Effector memory CD4-positive, alpha-beta T cell (primary cell): ENCODE data around the gene PPP1R1A.

Source experiments
- DNase-seq, 3 donors: peaks; one replicate each; pipeline ENCODE4 v3.0.0-alpha.2; 2020
- H3K27ac ChIP-seq: 2 replicates; pipeline ENCODE4 v1.7.0; 2013; ENCODE audit warnings: mild to moderate bottlenecking, low read length, moderate library complexity; ENCODE audit not compliant: insufficient read depth, poor library complexity, severe bottlenecking
- H3K27me3 ChIP-seq: replicated peaks from 2 replicates; pipeline ENCODE4 v1.7.0; 2013; ENCODE audit warnings: mild to moderate bottlenecking, low read length; ENCODE audit not compliant: insufficient read depth, control insufficient read depth, poor library complexity, severe bottlenecking
- H3K36me3 ChIP-seq: 2 replicates; pipeline ENCODE4 v1.7.0; 2013; ENCODE audit warnings: mild to moderate bottlenecking, low read length, moderate library complexity; ENCODE audit not compliant: control insufficient read depth, insufficient read depth
- H3K4me1 ChIP-seq: 2 replicates; pipeline ENCODE4 v1.7.0; 2013; ENCODE audit warnings: low read length, mild to moderate bottlenecking; ENCODE audit not compliant: control insufficient read depth, insufficient read depth, poor library complexity, severe bottlenecking
- H3K4me3 ChIP-seq: 2 replicates; pipeline ENCODE4 v1.7.0; 2013; ENCODE audit warnings: low read length, low read depth, mild to moderate bottlenecking; ENCODE audit not compliant: insufficient read depth, poor library complexity, severe bottlenecking
- H3K9me3 ChIP-seq: 2 replicates; pipeline ENCODE4 v1.7.0; 2013; ENCODE audit warnings: mild to moderate bottlenecking, low read length, moderate library complexity; ENCODE audit not compliant: control insufficient read depth

Gene PPP1R1A

DNA sequence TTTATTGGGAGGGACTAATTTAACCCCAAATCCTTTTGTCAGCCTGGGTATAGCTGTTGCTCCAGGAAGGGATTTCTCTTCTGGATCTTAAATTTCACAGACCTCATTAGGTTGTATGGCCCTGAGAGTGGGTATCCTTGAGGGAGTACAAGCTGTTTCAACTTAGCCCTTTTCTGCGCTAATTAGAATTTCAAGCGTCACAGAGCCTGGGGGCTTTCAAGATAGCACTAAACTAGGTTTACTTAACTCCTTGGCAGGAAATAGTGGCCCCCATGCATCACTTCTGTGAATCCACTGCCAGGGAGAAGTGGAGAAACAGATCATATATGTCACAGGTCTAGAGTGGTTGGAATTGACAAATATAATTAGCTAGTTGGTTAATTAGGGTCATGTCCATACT, 44.9 kb downstream of the PPP1R1A start:
- peaks cover 52% of the 10 kb centered on the region for H3K36me3 ChIP-seq
- no peak overlapping the region for H3K4me3 ChIP-seq
- no peaks in the 10 kb centered on the region for H3K9me3 ChIP-seq
- no peak overlapping the region for H3K27ac ChIP-seq
- no peaks in the 10 kb centered on the region for H3K27me3 ChIP-seq
- no peaks in the 10 kb centered on the region for H3K4me1 ChIP-seq
- DNase-seq, result no peak

DNA sequence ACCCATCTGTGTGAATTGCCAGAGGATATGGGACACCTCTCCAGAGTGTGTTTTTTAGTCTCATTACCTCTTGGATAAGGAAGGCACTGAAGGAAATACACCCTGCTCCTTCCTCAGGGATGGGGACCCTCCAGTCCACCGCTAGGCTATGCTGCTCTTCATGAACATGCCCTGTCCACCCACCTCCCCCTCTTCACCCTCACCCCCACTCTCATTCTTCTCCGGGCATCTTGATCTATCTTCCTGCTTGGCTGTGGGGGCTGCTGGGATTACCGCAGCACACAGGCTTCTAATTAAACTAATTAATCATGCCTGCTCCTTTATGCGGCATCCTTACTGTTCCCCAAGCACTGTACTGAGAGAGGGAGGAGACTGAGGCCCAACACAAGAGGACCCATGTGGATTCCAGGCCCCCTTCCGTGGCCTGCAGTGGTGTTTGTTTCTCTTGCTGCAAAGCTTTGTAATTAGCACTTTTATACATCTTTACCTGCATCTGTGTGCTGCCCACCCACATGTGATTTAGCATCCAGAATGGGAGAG, 46.6 kb downstream of the PPP1R1A start:
- no peak for DNase-seq
- H3K9me3 ChIP-seq, result no peaks in the 10 kb centered on the region
- peaks cover 69% of the 10 kb centered on the region for H3K36me3 ChIP-seq

DNA sequence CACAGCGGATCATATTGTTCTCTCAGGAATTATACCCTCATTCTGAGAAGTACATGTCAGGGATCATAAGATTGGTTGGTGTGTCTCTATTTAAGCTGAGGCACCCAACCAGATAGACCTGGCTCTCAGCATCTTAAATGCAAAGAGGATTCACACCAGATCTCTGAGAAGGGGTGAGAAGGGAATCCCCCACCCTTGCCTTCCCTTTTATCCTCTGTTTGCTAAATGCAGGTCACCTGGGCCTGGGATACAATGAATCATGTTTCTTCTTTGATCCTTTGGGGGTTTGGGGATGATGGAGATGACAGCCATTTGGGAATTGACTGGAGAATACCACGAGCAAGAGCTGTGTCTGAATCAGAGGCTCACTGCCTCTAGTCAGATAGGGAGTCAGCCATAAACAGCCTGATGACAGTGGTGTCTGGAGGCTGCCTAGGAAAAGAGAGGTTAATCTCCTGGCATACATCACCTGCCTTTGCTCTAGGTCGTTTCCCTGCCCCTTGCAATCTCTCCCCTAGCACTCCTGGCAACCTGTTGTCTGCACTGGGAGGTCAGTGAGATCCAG, 50.2 kb downstream of the PPP1R1A start:
- no peaks in the 10 kb centered on the region for H3K9me3 ChIP-seq
- no peaks in the 10 kb centered on the region for H3K4me1 ChIP-seq
- no peak overlapping the region for H3K27ac ChIP-seq
- H3K27me3 ChIP-seq, result no peaks in the 10 kb centered on the region
- peaks cover 98% of the 10 kb centered on the region for H3K36me3 ChIP-seq
- no peak for DNase-seq
- no peak overlapping the region for H3K4me3 ChIP-seq

More for the DNA sequence above, 46.6 kb downstream of the PPP1R1A start:
- H3K27ac ChIP-seq, result no peak overlapping the region
- H3K4me1 ChIP-seq, result no peaks in the 10 kb centered on the region
- no peak overlapping the region for H3K4me3 ChIP-seq
- H3K27me3 ChIP-seq, result no peaks in the 10 kb centered on the region

DNA sequence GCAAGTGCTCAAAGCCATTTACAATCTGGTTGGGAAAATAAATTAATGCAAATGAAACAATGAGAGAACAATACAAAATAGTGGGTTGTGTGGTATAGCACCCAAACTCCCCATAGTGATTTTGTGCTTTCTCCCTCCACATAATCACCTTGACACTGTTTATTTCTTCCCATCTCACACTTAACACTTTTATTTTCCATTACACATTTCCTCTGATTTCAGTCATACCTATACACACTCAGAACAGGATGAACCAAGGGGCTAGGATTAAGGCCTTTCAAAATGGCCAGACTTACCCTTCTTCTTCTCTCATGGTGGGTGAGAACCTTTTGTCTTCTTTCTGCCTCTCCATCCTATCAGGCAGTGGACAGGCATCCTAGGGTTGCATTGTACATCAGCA, 53.0 kb downstream of the PPP1R1A start:
- Histone ChIP-seq H3K9me3 (no peaks in the 10 kb centered on the region), H3K27me3 (no peaks in the 10 kb centered on the region), H3K4me3 (no peak overlapping the region), H3K27ac (no peak overlapping the region), H3K4me1 (no peaks in the 10 kb centered on the region), H3K36me3 (peaks cover 98% of the 10 kb centered on the region)
- no peak for DNase-seq

DNA sequence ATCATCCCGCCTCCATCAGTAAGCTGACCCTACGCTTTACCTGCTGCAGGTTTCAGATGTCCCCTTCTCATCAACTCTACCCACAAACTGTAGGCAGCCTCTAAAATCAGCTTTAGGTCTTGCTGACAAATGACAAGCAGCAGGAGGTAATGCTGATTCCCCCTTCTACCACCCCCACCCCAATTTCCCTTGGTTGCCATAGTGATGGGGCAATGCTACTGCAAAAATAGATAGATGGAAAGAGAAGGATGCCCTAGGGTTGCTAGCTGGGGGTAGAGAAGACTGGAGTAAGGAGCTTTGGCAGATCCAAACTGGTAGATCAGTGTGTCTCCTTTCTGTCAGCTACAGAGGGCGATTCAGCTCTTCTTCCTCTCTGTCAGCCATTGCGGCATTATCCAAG, 58.9 kb downstream of the PPP1R1A start:
- H3K27ac ChIP-seq, result no peak overlapping the region
- H3K4me3 ChIP-seq, result no peak overlapping the region
- H3K27me3 ChIP-seq, result no peaks in the 10 kb centered on the region
- no peaks in the 10 kb centered on the region for H3K9me3 ChIP-seq
- no peak for DNase-seq
- no peaks in the 10 kb centered on the region for H3K4me1 ChIP-seq
- H3K36me3 ChIP-seq, result peaks cover 98% of the 10 kb centered on the region
